ENCODE results near the gene INO80.

GRCh38 chr15:40955930-40956540 is 160.0 kb downstream of the INO80 start:
- TF ChIP-seq, protein P1, sequence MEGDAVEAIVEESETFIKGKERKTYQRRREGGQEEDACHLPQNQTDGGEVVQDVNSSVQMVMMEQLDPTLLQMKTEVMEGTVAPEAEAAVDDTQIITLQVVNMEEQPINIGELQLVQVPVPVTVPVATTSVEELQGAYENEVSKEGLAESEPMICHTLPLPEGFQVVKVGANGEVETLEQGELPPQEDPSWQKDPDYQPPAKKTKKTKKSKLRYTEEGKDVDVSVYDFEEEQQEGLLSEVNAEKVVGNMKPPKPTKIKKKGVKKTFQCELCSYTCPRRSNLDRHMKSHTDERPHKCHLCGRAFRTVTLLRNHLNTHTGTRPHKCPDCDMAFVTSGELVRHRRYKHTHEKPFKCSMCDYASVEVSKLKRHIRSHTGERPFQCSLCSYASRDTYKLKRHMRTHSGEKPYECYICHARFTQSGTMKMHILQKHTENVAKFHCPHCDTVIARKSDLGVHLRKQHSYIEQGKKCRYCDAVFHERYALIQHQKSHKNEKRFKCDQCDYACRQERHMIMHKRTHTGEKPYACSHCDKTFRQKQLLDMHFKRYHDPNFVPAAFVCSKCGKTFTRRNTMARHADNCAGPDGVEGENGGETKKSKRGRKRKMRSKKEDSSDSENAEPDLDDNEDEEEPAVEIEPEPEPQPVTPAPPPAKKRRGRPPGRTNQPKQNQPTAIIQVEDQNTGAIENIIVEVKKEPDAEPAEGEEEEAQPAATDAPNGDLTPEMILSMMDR (conservative IDR thresholded peaks at IDR 0.05; ENCODE audit: low read depth, low read length) = no peak
- no peak for TF ChIP-seq EZH2 (IDR thresholded peaks at IDR 0.05; ENCODE audit: borderline replicate concordance, low read depth, low read length, poor library complexity, severe bottlenecking)

Data from A673 (cell line).